Muscle layer of colon (tissue), 2 donors: ENCODE results near the gene CFAP73.

Experiments
- H3K27ac ChIP-seq: one replicate; pipeline ENCODE4 v1.7.0; 2013; ENCODE audit warnings: low read depth, mild to moderate bottlenecking, low read length, moderate library complexity
- H3K27me3 ChIP-seq, 2 donors: one replicate each; pipeline ENCODE4 v1.7.0; 2013; ENCODE audit warnings: low read length in 2 of 2, mild to moderate bottlenecking in 2 of 2; ENCODE audit not compliant: insufficient read depth in 2 of 2, control insufficient read depth in 1 of 2
- H3K36me3 ChIP-seq: one replicate; pipeline ENCODE4 v1.7.0; 2013; ENCODE audit warnings: mild to moderate bottlenecking, low read length; ENCODE audit not compliant: insufficient read depth
- H3K4me1 ChIP-seq: one replicate; pipeline ENCODE4 v1.7.0; 2013; ENCODE audit warnings: mild to moderate bottlenecking, low read length; ENCODE audit not compliant: insufficient read depth
- H3K4me3 ChIP-seq, 2 donors: one replicate each; pipeline ENCODE4 v1.7.0; 2013; ENCODE audit warnings: low read length in 2 of 2, low read depth in 1 of 2, mild to moderate bottlenecking in 1 of 2, moderate library complexity in 1 of 2
- H3K9ac ChIP-seq: one replicate; pipeline ENCODE4 v1.7.0; 2013; ENCODE audit warnings: low read length
- H3K9me3 ChIP-seq: one replicate; pipeline ENCODE4 v1.7.0; 2013; ENCODE audit warnings: mild to moderate bottlenecking, low read length
- donor health status: abdominal sarcoma.
- donor health status: Adenocarcinoma of cecum.

Gene CFAP73

GRCh38 chr12:113185180-113186032 lies 35.9 kb downstream of the CFAP73 start, which contains the start of the genes DDX54 and RITA1:
TSS of gene DDX54 (minus strand) at chr12:113185478. CDS start at chr12:113185451, 27 bp downstream.
TSS of gene RITA1 (plus strand) at chr12:113185721. CDS start at chr12:113186747, 1,026 bp downstream.
- Histone ChIP-seq H3K27ac (peak within 1 kb of the TSS; percentile 96), H3K9me3 (no peaks in the 10 kb centered on the region), H3K9ac (peak within 1 kb of the TSS; percentile 82), H3K4me3 (peak within 1 kb of the TSS; percentile 76 to 85), H3K4me1 (peaks cover 26% of the 10 kb centered on the region), H3K36me3 (peaks cover 6% of the 10 kb centered on the region), H3K27me3 (no peaks in the 10 kb centered on the region)

GRCh38 chr12:113186033-113186365 lies 36.5 kb downstream of the CFAP73 start:
- Histone ChIP-seq H3K4me1 (peaks cover 26% of the 10 kb centered on the region), H3K9ac (peak overlapping the region; percentile 58), H3K27ac (peak overlapping the region; percentile 96), H3K9me3 (no peaks in the 10 kb centered on the region), H3K36me3 (peaks cover 7% of the 10 kb centered on the region), H3K27me3 (no peaks in the 10 kb centered on the region), H3K4me3 (peak overlapping the region; percentile 76 to 85)

- H3K4me1 ChIP-seq: peaks cover 26% of the 10 kb centered on the region
- no peak overlapping the region for H3K27ac ChIP-seq
- no peak overlapping the region for H3K9ac ChIP-seq
- H3K4me3 ChIP-seq: peak overlapping the region in 1 of 2 donors; percentile 85
- H3K9me3 ChIP-seq: no peaks in the 10 kb centered on the region
- H3K36me3 ChIP-seq: peaks cover 15% of the 10 kb centered on the region
- H3K27me3 ChIP-seq: no peaks in the 10 kb centered on the region
Measured at GRCh38 chr12:113186666-113187325, 37.3 kb downstream of the CFAP73 start.

DNA sequence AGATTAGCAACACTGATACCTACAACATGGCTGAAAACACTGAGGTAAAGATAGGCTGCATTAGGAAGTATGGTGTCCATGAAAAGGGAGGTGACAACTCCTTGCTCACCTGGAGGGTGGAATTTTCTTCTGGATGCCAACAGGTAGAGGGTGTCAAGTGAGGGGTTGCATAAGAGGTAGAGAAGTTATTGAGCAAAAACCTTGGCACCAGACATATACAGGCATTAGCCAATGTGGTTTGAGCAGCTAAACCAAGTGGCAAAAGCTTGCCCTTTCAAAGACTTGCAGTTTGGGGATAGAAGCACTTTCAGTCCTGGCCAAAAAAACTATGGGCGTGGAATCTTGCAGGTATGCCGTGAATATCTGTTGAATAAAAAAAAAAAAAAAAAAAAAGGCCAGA lies 39.8 kb downstream of the CFAP73 start:
- no peak overlapping the region for H3K27ac ChIP-seq
- H3K4me3 ChIP-seq: no peak overlapping the region
- peaks cover 21% of the 10 kb centered on the region for H3K4me1 ChIP-seq
- H3K9me3 ChIP-seq: no peaks in the 10 kb centered on the region
- no peaks in the 10 kb centered on the region for H3K27me3 ChIP-seq
- H3K36me3 ChIP-seq: peaks cover 17% of the 10 kb centered on the region
- H3K9ac ChIP-seq: no peak overlapping the region

DNA sequence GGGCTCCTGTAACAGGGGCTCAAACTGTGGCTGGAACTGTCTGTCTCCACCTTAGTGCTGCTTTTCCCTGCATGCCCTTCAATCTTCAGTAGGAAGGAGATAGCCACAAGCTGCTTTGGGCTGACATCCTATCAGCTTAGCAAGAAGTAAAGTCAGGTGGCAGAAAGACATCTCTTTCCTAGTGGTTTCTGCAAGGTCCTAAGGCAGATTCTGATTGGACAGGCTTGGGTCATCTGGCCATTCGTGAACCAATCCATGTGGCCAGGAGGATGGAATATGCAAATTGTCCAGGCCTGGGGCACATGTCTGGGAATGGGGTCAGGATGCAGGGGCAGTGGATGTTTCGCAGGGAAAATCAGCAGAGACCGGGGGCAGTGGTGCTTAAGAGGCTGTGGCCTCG lies 41.2 kb downstream of the CFAP73 start:
- Histone ChIP-seq H3K4me1 (peaks cover 20% of the 10 kb centered on the region), H3K9ac (no peak overlapping the region), H3K27me3 (no peaks in the 10 kb centered on the region), H3K36me3 (peaks cover 17% of the 10 kb centered on the region), H3K27ac (no peak overlapping the region), H3K4me3 (no peak overlapping the region), H3K9me3 (no peaks in the 10 kb centered on the region)

DNA sequence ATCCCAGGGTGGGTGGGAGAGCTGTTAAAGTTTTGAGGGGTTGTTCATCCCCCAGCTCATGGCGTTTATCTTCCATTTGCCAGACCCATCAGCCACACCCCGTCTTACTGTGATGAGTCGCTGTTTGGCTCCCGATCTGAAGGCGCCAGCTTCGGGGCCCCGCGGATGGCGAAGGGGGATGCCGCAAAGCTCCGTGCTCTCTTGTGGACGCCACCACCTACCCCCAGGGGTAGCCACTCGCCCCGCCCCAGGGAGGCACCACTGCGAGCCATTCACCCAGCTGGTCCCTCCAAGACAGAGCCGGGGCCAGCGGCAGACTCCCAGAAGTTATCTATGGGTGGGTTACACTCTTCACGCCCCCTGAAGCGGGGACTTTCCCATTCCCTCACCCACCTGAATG lies 41.7 kb downstream of the CFAP73 start:
- peaks cover 17% of the 10 kb centered on the region for H3K36me3 ChIP-seq
- H3K27ac ChIP-seq: no peak overlapping the region
- H3K4me3 ChIP-seq: no peak overlapping the region
- peaks cover 17% of the 10 kb centered on the region for H3K4me1 ChIP-seq
- no peaks in the 10 kb centered on the region for H3K27me3 ChIP-seq
- H3K9me3 ChIP-seq: no peaks in the 10 kb centered on the region
- H3K9ac ChIP-seq: no peak overlapping the region

DNA sequence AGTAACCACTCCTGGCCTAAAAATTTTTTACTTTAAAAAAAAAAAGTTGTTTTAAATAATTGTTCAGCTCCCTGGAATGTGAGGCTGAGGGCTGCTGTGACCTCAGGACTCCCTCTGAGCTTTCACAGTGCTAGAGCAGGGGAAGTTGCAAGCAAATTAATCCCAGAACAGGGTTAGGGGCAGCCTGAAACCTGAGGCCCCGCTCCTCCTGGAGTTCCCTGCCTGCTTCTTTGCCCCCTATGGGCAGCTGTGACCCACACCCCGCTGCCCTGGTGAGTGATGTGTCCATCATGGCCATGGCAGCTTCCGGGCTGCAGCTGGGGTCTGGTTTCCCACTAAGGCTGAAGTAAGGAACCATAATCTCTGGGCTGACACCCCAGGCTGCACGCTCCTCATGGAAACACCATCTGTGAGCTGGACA lies 45.5 kb downstream of the CFAP73 start:
- peaks cover 8% of the 10 kb centered on the region for H3K4me1 ChIP-seq
- H3K4me3 ChIP-seq: no peak overlapping the region
- H3K9me3 ChIP-seq: no peaks in the 10 kb centered on the region
- peaks cover 17% of the 10 kb centered on the region for H3K36me3 ChIP-seq
- H3K27me3 ChIP-seq: no peaks in the 10 kb centered on the region
- H3K9ac ChIP-seq: no peak overlapping the region
- no peak overlapping the region for H3K27ac ChIP-seq

GRCh38 chr12:113195598-113195997 lies 46.1 kb downstream of the CFAP73 start:
- Histone ChIP-seq H3K27me3 (no peaks in the 10 kb centered on the region), H3K36me3 (peaks cover 14% of the 10 kb centered on the region), H3K9me3 (no peaks in the 10 kb centered on the region), H3K4me3 (no peak overlapping the region), H3K4me1 (peaks cover 8% of the 10 kb centered on the region), H3K27ac (no peak overlapping the region), H3K9ac (no peak overlapping the region)

DNA sequence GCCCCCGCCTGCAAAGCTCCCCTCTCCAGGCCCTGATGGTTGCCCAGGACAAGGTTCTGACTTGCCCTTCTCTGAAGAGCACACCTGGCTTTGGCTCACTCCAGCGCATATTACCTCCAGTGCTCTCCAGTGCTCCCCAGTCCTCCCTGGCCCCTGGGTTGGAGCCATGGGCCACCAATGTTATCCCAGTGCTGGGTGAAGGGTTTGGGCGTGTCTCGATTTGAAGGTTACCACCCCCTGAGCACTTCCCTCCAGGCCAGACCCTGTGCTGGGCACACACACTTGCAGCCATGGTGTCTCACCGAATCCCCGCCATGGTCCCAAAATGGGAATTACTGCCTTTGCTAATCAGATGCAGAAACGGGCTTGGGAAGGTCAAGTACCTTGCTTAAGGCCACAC lies 47.1 kb downstream of the CFAP73 start:
- no peaks in the 10 kb centered on the region for H3K27me3 ChIP-seq
- H3K9ac ChIP-seq: no peak overlapping the region
- H3K4me1 ChIP-seq: peaks cover 8% of the 10 kb centered on the region
- H3K36me3 ChIP-seq: peaks cover 5% of the 10 kb centered on the region
- H3K4me3 ChIP-seq: no peak overlapping the region
- H3K27ac ChIP-seq: no peak overlapping the region
- H3K9me3 ChIP-seq: no peaks in the 10 kb centered on the region

GRCh38 chr12:113196990-113197389 lies 47.5 kb downstream of the CFAP73 start:
- Histone ChIP-seq H3K9ac (no peak overlapping the region), H3K9me3 (no peaks in the 10 kb centered on the region), H3K27ac (no peak overlapping the region), H3K27me3 (no peaks in the 10 kb centered on the region), H3K36me3 (peaks cover under 1% of the 10 kb centered on the region), H3K4me1 (peaks cover 8% of the 10 kb centered on the region), H3K4me3 (no peak overlapping the region)

DNA sequence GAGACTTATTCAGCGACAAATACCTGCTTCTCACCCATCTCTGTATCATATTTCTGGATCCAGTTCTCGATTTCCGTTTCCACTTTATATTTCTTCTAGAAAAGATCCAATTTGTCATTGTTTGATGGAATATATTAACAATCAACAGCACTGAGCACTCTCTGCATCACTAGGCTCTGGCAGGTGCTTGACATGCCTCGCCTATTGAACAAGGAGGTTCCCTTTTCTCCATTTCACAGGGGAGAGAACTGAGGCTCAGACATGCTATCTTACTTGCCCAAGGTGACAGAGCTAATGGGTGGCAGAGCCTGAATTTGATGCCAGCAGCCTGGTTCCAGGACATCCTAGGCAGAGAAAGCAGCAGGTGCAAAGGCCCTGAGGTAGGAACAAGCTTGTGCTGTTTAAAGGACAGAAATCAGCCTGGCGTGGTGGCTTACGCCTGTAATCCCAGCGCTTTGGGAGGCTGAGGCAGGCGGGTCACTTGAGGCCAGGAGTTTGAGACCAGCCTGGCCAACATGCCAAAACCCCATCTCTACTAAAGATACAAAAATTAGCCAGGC lies 48.1 kb downstream of the CFAP73 start:
- peaks cover 8% of the 10 kb centered on the region for H3K4me1 ChIP-seq
- H3K27me3 ChIP-seq: no peaks in the 10 kb centered on the region
- H3K36me3 ChIP-seq: no peaks in the 10 kb centered on the region
- H3K9ac ChIP-seq: no peak overlapping the region
- H3K27ac ChIP-seq: no peak overlapping the region
- H3K4me3 ChIP-seq: no peak overlapping the region
- no peaks in the 10 kb centered on the region for H3K9me3 ChIP-seq
